ENCODE measurements around the gene TMEM235. TPM values are rescaled to one million over a fixed set of nuclear protein-coding genes. Genes with fewer than 3 reads are reported as not detected.

TMEM235 gene
- total and polyA plus RNA-seq, 2 donors (not counting 3 experiments of a cell fraction or from before 2014, with no cell fraction given), result 0.04 to 0.38 TPM

GRCh38 chr17:78228176-78228575 is 3.3 kb upstream of the TMEM235 start:
- Histone ChIP-seq H3K4me1 (ENCODE audit: control insufficient read depth, extremely low read depth, insufficient read depth, low read length) (peaks cover 24% of the 10 kb centered on the region), H3K36me3 (ENCODE audit: control insufficient read depth in 2 of 2, extremely low read depth in 1 of 2, insufficient read depth in 2 of 2, low read length in 2 of 2) (no peaks in the 10 kb centered on the region), H4K20me1 (replicated peaks; ENCODE audit: control insufficient read depth, extremely low read depth, insufficient read depth, low read length) (no peaks in the 10 kb centered on the region), H3K27ac (ENCODE audit: insufficient read depth, low read depth, low read length) (no peak overlapping the region), H3K4me2 (ENCODE audit: insufficient read depth, low read length) (no peak overlapping the region), H3K27me3 (ENCODE audit: control insufficient read depth in 2 of 2, insufficient read depth in 2 of 2, low read length in 2 of 2) (peaks cover 21 to 25% of the 10 kb centered on the region in 2 experiments), H3K9me1 (replicated peaks; ENCODE audit: control insufficient read depth, extremely low read depth, insufficient read depth, low read length) (no peaks in the 10 kb centered on the region), H3K9me3 (replicated peaks; ENCODE audit: control insufficient read depth, insufficient read depth, low read length) (no peaks in the 10 kb centered on the region), H3K4me3 (replicated peaks in 1 of 3; ENCODE audit: insufficient read depth in 1 of 3, low read depth in 1 of 3, low read length in 3 of 3) (no peak overlapping the region), H3K9ac (replicated peaks; ENCODE audit: extremely low read depth, insufficient read depth, low read length) (no peak overlapping the region), H2AFZ (ENCODE audit: low read depth, low read length) (no peak overlapping the region), H3K79me2 (ENCODE audit: control insufficient read depth, insufficient read depth, low read length) (no peaks in the 10 kb centered on the region)
- BruUV-seq (replicated peaks), result no TSS peak
- TF ChIP-seq MYC (IDR thresholded peaks at IDR 0.05; ENCODE audit: low read depth, low read length) (no peak), POLR2AphosphoS5 (IDR thresholded peaks at IDR 0.05; ENCODE audit: insufficient read depth, low read depth, low read length) (no peak)
- FAIRE-seq, result no peak
- dilution Hi-C loops (cut with MboI; ENCODE audit: extremely low pct_ligation_motif_present, low sequenced_read_pairs) (no loop called here), intact Hi-C loops (cut with micrococcal nuclease) (no loop called here)
- ChIA-PET CTCF (interaction anchor here (0.6 to 1.9 kb wide), 2 partner anchors 23 to 624 kb away, joined by 3 to 7 read pairs; no protein-coding TSS in a partner anchor), POLR2A (no interaction called here)
- no peak for DNase-seq (ENCODE audit: low read depth, low spot score)

GRCh38 chr17:78230252-78230962 is 1.0 kb upstream of the TMEM235 start:
- POLR2A ChIA-PET, result no interaction called here

More at GRCh38 chr17:78230252-78230962, 1.0 kb upstream of the TMEM235 start:
- Histone ChIP-seq H3K27me3 (ENCODE audit: control insufficient read depth in 2 of 2, insufficient read depth in 2 of 2, low read length in 2 of 2) (peaks cover 21 to 25% of the 10 kb centered on the region in 2 experiments), H3K9me3 (replicated peaks; ENCODE audit: control insufficient read depth, insufficient read depth, low read length) (no peaks in the 10 kb centered on the region), H3K36me3 (ENCODE audit: control insufficient read depth in 2 of 2, extremely low read depth in 1 of 2, insufficient read depth in 2 of 2, low read length in 2 of 2) (no peaks in the 10 kb centered on the region), H2AFZ (ENCODE audit: low read depth, low read length) (no peak overlapping the region), H3K4me1 (ENCODE audit: control insufficient read depth, extremely low read depth, insufficient read depth, low read length) (peaks cover 16% of the 10 kb centered on the region), H3K79me2 (ENCODE audit: control insufficient read depth, insufficient read depth, low read length) (no peaks in the 10 kb centered on the region), H3K9me1 (replicated peaks; ENCODE audit: control insufficient read depth, extremely low read depth, insufficient read depth, low read length) (no peaks in the 10 kb centered on the region), H3K4me3 (replicated peaks in 1 of 3; ENCODE audit: insufficient read depth in 1 of 3, low read depth in 1 of 3, low read length in 3 of 3) (no peak overlapping the region), H3K9ac (replicated peaks; ENCODE audit: extremely low read depth, insufficient read depth, low read length) (no peak overlapping the region), H3K4me2 (ENCODE audit: insufficient read depth, low read length) (no peak overlapping the region), H4K20me1 (replicated peaks; ENCODE audit: control insufficient read depth, extremely low read depth, insufficient read depth, low read length) (no peaks in the 10 kb centered on the region), H3K27ac (ENCODE audit: insufficient read depth, low read depth, low read length) (no peak overlapping the region)
- dilution Hi-C loops (cut with MboI; ENCODE audit: extremely low pct_ligation_motif_present, low sequenced_read_pairs), result no loop called here
- intact Hi-C loops (cut with micrococcal nuclease), result no loop called here
- no TSS peak for BruUV-seq (replicated peaks)
- no peak for TF ChIP-seq MYC (IDR thresholded peaks at IDR 0.05; ENCODE audit: low read depth, low read length)
- TF ChIP-seq, protein P1, sequence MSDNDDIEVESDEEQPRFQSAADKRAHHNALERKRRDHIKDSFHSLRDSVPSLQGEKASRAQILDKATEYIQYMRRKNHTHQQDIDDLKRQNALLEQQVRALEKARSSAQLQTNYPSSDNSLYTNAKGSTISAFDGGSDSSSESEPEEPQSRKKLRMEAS (IDR thresholded peaks at IDR 0.05; ENCODE audit: insufficient read depth, insufficient read length), result no peak
- no peak for TF ChIP-seq POLR2AphosphoS5 (IDR thresholded peaks at IDR 0.05; ENCODE audit: insufficient read depth, low read depth, low read length)
- TF ChIP-seq FOS (IDR thresholded peaks at IDR 0.05; ENCODE audit: borderline replicate concordance, insufficient read depth, low read length), result no peak
- TF ChIP-seq POLR2A (IDR thresholded peaks at IDR 0.05; ENCODE audit: low read depth, low read length), result no peak
- no peak for TF ChIP-seq GATA2 (IDR thresholded peaks at IDR 0.05; ENCODE audit: insufficient read depth, insufficient read length, low read depth, low read length)
- TF ChIP-seq, protein P2, sequence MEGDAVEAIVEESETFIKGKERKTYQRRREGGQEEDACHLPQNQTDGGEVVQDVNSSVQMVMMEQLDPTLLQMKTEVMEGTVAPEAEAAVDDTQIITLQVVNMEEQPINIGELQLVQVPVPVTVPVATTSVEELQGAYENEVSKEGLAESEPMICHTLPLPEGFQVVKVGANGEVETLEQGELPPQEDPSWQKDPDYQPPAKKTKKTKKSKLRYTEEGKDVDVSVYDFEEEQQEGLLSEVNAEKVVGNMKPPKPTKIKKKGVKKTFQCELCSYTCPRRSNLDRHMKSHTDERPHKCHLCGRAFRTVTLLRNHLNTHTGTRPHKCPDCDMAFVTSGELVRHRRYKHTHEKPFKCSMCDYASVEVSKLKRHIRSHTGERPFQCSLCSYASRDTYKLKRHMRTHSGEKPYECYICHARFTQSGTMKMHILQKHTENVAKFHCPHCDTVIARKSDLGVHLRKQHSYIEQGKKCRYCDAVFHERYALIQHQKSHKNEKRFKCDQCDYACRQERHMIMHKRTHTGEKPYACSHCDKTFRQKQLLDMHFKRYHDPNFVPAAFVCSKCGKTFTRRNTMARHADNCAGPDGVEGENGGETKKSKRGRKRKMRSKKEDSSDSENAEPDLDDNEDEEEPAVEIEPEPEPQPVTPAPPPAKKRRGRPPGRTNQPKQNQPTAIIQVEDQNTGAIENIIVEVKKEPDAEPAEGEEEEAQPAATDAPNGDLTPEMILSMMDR (IDR thresholded peaks at IDR 0.05; ENCODE audit: extremely low read depth in 1 of 2, insufficient read depth in 1 of 2, low read depth in 1 of 2, low read length in 2 of 2), result no peak
- no peak for TF ChIP-seq EZH2 (IDR thresholded peaks at IDR 0.05; ENCODE audit: borderline replicate concordance, low read depth, low read length, severe bottlenecking)
- TF ChIP-seq JUN (IDR thresholded peaks at IDR 0.05; ENCODE audit: borderline replicate concordance, insufficient read depth, insufficient read length, low read depth), result no peak
- CTCF ChIA-PET, result interaction anchor here (1.9 kb wide), 1 partner anchor 21 kb away, joined by 7 read pairs; no protein-coding TSS in a partner anchor
- DNase-seq (ENCODE audit: low read depth, low spot score) (no peak), FAIRE-seq (no peak)
